HG02678 (cell line): ENCODE data around the gene TAP1.

ENCODE experiments used
- ATAC-seq: cut with Tn5 transposase; IDR thresholded peaks from one replicate; pipeline ENCODE4 v1.9.1; 2021; ENCODE audit warnings: mild to moderate bottlenecking, moderate library complexity; ENCODE audit not compliant: unreplicated experiment

The TAP1 gene

GRCh38 chr6:32840604-32841246, 12.8 kb downstream of the TAP1 start:
- ATAC-seq: no peak

DNA sequence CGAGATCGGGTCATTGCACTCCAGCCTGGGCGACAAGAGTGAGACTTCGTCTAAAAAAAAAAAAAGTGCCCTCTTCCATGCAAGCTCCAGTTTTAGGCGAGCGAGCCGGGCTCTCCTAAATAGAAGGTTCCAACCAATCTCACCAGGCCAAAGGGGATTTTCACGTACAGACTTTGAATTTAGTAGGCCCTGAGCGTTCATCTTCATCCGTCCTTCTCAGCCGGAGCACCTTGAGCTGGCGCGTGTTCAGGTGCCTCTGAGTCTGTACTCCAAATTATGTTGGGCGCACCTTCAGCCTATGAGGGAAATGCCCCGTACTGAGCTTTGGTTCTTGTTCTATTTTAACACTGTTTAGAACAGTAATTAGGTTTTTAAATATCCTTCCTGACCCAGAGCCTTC, 14.1 kb downstream of the TAP1 start:
- no peak for ATAC-seq

DNA sequence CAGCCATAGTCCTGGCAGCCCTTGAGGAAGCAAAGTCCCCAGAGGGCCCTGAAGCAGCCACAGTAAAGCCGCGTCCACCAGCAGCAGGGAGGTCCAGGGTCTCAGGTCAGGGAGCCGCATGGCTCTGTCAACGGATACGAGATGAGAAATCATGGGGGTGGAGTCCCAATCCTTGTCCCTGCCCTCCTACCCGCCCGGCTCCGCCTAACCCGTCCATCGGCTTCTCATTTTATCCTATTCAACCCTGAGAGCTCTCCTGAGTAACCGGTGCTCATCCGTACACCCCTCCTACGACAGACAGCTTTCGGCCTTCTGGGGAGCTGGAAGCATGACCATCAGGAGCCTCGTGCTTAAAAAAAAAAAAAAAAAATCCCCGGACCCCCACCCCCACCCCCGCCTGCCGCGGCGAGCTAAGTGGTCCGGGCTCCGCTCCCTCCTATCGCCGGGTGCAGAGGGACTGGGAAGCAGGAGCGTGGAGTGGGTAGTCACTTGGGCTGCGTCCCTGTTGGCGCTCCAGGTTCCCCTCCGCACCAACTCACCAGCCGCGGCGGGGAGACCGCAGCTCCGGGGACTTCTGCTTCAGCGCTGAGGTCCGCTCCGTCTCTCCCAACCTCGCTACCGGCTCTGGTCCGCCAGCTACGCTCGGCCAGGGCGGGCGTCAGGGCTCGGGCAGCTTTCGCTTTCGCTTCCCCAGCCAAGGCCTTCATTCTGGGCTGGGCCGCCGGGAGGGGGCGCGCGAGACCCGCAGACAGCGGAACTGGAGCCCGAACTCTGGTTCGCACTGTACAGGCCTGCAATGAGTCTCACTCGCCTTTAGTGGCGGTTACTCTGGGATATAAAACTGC, 15.2 kb downstream of the TAP1 start, which contains the start of gene TAP2:
Gene TAP2, minus strand, starts transcription at position 626 of the 845 bp plus-strand sequence. Its CDS starts 506 bp downstream, at position 120.
- peak; percentile 79 for ATAC-seq

DNA sequence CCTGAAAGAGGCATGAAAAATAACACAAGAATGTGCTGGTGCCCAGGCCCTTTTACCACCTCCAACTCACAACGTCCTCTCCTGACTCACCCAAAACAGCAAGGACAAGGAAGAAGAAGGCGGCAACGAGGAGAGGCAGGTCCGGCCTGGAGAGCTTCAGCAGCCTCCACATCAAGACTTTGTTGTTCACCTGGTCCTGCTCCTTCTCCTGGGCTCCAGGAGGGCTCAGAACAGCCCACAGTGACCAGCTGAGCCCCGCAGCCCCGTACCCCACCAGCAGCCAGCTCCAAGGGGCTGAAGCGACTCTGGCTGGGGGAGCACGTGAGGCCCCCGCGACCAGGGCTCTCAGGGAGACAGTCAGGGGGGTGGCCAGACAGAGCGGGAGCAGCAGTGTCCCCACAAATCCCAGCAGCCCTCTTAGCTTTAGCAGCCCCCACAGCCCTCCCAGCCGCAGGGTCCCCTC, 15.8 kb downstream of the TAP1 start:
- ATAC-seq: no peak

DNA sequence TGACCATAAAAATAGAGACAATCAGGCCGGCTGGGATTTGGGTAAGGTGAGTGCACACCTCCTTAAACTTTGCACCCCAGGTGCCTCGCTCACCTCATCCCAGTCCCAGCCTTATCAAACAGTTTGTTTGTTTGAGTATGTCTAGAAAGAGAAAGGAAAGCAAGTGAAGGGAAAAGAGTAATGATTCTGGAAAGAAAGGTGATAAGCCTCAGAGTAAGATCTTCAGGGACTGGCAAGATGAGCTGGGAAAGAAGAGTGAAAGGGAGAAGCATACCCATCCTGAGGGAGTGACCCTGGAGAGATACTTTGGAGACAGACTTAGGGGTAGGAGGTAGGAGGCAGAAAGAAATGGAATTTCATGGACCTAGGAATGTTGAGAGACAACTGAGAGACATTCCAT, 16.6 kb downstream of the TAP1 start:
- no peak for ATAC-seq

DNA sequence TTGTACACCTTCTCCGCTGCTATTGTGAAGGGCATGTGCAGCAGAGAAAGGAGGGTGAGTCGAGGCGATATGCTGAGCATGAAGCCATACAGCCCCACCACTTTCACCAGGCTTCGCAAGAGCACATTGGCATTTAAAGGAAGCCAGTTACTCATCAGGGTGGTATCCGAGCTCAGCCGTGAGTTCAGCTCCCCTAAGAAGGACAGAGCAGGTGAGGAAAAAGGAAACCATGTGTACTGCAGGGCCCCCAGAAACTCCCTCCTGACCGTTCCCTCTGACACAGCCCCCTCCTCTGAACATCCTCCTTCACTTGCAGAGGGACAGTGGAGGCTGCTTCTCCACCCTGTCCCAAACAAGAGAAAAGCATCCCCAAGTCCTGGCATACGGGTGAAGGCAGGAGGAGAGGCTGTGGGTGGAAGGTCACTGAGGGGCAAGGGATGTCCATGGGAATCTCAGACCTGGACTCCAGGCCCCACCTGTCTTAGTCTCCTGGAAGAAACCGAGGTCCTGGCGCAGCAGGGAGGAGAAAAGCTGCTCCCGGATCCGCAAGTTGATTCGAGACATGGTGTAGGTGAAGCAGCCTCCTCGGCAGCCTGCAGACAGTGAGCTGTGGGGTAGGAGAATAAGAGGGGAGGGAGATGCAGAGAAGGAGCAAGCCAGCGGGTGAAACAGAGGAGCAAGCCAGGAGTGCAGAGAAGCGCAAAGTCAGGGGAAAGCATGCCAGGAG, 18.2 kb downstream of the TAP1 start:
- no peak for ATAC-seq

GRCh38 chr6:32833664-32834063, 19.8 kb downstream of the TAP1 start:
- ATAC-seq: no peak

DNA sequence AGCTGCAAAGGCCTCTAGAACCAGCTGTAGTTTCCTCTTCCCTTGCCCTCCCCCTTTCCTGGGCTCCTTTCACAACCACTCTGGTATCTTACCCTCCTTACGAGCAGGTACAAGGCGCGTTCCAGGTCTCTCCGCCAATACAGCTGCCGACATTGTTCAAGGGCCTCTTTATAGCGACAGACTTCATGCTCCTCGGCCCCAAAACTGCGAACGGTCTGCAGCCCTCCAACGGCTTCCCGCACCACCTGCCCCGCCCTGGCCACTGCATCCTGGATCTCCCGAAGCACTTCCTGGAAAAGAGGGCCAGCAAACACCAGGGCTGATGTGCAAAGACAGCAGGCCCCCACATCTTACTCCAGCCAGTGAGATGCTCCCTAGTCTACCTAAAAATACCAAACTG, 21.0 kb downstream of the TAP1 start:
- no peak for ATAC-seq

GRCh38 chr6:32830936-32831335, 22.6 kb downstream of the TAP1 start:
- ATAC-seq: no peak

DNA sequence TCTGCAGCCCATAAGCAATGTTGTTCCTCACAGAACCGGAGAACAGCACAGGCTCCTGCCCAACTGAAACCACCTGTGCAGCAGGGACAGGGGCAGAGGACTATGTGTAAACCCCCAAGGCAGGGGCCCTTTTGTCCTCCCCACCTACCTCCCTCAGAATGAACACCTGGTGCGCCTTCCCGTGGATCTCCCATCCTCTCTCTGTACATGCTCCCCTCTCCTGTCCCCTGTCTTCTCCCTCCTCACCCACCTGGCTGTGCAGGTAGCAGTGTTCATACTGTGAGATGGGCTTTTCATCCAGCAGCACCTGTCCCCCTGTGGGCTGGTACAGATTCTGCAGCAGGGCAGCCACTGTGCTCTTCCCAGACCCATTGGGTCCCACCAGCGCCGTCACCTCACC, 23.5 kb downstream of the TAP1 start:
- ATAC-seq: no peak

- no peak for ATAC-seq
Observed at GRCh38 chr6:32829495-32829894, 24.0 kb downstream of the TAP1 start.

- no peak for ATAC-seq
Observed at GRCh38 chr6:32827025-32827424, 26.5 kb downstream of the TAP1 start.

DNA sequence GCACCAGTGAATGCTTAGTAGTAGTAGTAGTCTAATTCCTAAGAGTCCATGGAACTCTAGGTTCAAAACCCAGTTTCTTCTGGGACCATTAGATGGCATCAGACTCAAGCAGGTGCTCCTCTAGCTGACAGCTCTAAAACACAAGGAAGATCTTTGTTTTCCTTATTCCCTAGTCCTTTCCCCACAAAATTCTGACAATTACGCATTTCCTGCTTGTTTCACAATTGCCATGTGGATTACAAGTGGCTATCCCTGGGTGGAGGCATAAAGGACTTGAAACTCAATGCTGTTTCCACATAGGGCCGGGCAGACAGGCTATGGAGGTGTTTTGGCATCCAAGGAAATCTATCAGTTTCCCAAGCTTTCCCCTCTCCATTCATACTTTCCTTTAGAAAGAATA, 27.5 kb downstream of the TAP1 start:
- no peak for ATAC-seq

DNA sequence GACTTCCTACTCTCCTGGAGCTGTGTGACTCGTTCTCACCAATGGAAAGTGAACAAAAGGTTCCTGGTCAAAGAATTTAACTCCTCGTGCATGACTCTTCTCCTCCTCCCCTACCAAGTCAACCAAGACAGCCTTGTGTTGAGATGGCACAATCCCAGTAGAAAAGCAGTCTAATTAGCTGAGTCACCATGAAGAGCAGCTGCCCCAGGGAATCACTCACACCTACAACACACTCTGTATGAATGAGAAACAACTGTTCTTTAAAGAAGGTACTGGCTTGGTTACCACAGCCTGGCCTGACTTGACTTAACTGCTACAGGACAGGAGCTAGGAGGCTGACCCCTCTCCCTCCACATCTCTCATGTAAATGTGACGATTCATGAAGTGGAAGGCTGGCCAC, 33.8 kb downstream of the TAP1 start:
- no peak for ATAC-seq

GRCh38 chr6:32818867-32819266, 34.6 kb downstream of the TAP1 start:
- no peak for ATAC-seq

- peak; percentile 44 for ATAC-seq
Observed at GRCh38 chr6:32816746-32817204, 36.7 kb downstream of the TAP1 start, which contains the start of gene HLA-DOB. TSS of gene HLA-DOB (minus strand) at chr6:32817002. CDS start at chr6:32816951, 51 bp downstream.

GRCh38 chr6:32815996-32816395, 37.5 kb downstream of the TAP1 start:
- peak; percentile 67 for ATAC-seq

GRCh38 chr6:32815115-32815514, 38.4 kb downstream of the TAP1 start:
- ATAC-seq: no peak

GRCh38 chr6:32814145-32814544, 39.4 kb downstream of the TAP1 start:
- no peak for ATAC-seq

- ATAC-seq: no peak
Observed at GRCh38 chr6:32809171-32809570, 44.3 kb downstream of the TAP1 start.

GRCh38 chr6:32807020-32807580, 46.4 kb downstream of the TAP1 start:
- no peak for ATAC-seq
